GM12891 (cell line): ENCODE results near the gene OPRM1.

Experiments
- DNase-seq: peaks from one replicate; pipeline ENCODE4 v3.0.0; 2011; ENCODE audit warnings: low spot score; ENCODE audit not compliant: insufficient read length
- FAIRE-seq: peaks from 2 replicates; lab custom pipeline; 2011; peaks lifted over from hg19 to GRCh38; lab: Jason Lieb, UNC
- PAX5 ChIP-seq: IDR thresholded peaks from 2 replicates; pipeline ENCODE4 v1.6.1; 2011; ENCODE audit warnings: low read length, moderate library complexity, mild to moderate bottlenecking; ENCODE audit not compliant: insufficient read depth, severe bottlenecking
- POLR2A ChIP-seq: IDR thresholded peaks from 2 replicates; pipeline ENCODE4 v1.6.1; 2011; ENCODE audit warnings: low read depth, low read length, control low read depth
- POLR2AphosphoS5 ChIP-seq: IDR thresholded peaks from 2 replicates; pipeline ENCODE4 v1.6.1; 2011; ENCODE audit warnings: low read depth, low read length, control low read depth
- POU2F2 ChIP-seq: IDR thresholded peaks from 2 replicates; pipeline ENCODE4 v1.6.1; 2011; ENCODE audit warnings: low read depth, mild to moderate bottlenecking, control low read depth, low read length, moderate library complexity
- SPI1 ChIP-seq: IDR thresholded peaks from 2 replicates; pipeline ENCODE4 v1.6.1; 2011; ENCODE audit warnings: low read depth, low read length, control low read depth
- TAF1 ChIP-seq: IDR thresholded peaks from 2 replicates; pipeline ENCODE4 v1.6.1; 2011; ENCODE audit warnings: low read depth, low read length, control low read depth

OPRM1 gene

GRCh38 chr6:154080461-154081189, 41.6 kb downstream of the OPRM1 start:
- FAIRE-seq, result no peak
- DNase-seq, result no peak
- TF ChIP-seq POLR2AphosphoS5, result no peak
- TF ChIP-seq SPI1, result no peak
- TF ChIP-seq POLR2A, result no peak
- no peak for TF ChIP-seq POU2F2
- no peak for TF ChIP-seq TAF1
- TF ChIP-seq PAX5, result no peak

DNA sequence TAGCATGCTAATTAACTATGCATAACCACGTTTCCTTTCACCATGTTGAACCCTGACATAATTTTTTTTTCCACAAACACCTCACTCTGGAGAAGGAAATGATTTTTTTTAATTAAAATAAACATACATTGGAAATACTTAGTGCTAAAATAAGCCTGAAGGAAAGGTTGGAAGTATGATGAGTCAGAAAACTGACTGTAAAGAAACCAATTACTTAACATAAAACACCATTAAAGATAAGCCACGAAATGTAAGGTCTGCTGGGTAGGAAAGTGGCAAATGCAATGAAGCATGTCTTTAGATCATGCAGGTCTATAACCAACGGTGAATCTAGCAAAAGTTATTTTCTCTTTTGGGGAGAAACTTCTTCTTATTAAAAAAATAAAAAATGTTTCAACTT, 47.5 kb downstream of the OPRM1 start:
- no peak for TF ChIP-seq PAX5
- TF ChIP-seq POU2F2, result no peak
- no peak for TF ChIP-seq TAF1
- DNase-seq (no peak), FAIRE-seq (no peak)

GRCh38 chr6:154092326-154092962, 53.4 kb downstream of the OPRM1 start:
- FAIRE-seq, result no peak
- no peak for DNase-seq
- TF ChIP-seq TAF1 (no peak), POLR2AphosphoS5 (no peak), SPI1 (no peak), PAX5 (no peak), POLR2A (no peak), POU2F2 (no peak)

GRCh38 chr6:154093231-154094044, 54.4 kb downstream of the OPRM1 start:
- FAIRE-seq (no peak), DNase-seq (no peak)
- TF ChIP-seq POU2F2, result no peak
- no peak for TF ChIP-seq POLR2A
- TF ChIP-seq POLR2AphosphoS5, result no peak
- no peak for TF ChIP-seq PAX5
- TF ChIP-seq SPI1, result no peak
- no peak for TF ChIP-seq TAF1

DNA sequence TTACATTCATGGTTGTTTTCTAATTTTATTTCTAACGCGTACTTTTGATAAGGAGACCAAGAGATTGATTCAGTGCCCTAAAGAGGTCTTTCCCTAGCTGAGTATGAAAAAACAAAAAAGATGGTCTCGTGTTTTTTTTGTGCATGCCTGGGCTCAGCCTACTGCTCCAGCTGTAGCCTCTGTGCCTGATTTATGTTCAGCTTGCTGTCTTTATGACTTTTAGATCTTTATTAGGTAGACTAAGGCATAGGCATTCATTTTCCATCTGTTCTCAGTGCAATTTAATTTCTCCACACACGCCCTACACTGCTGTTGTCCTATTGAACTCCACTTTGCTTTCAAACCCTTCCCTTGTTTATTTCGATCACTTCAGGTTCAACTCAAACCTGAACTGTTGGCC, 56.5 kb downstream of the OPRM1 start:
- no peak for FAIRE-seq
- no peak for DNase-seq
- TF ChIP-seq POLR2AphosphoS5 (no peak), TAF1 (no peak), SPI1 (no peak), POLR2A (no peak), PAX5 (no peak), POU2F2 (no peak)

GRCh38 chr6:154096316-154096715, 57.3 kb downstream of the OPRM1 start:
- no peak for FAIRE-seq
- no peak for DNase-seq
- TF ChIP-seq POLR2AphosphoS5, result no peak
- no peak for TF ChIP-seq POLR2A
- no peak for TF ChIP-seq POU2F2
- TF ChIP-seq TAF1, result no peak
- TF ChIP-seq SPI1, result no peak
- TF ChIP-seq PAX5, result no peak

DNA sequence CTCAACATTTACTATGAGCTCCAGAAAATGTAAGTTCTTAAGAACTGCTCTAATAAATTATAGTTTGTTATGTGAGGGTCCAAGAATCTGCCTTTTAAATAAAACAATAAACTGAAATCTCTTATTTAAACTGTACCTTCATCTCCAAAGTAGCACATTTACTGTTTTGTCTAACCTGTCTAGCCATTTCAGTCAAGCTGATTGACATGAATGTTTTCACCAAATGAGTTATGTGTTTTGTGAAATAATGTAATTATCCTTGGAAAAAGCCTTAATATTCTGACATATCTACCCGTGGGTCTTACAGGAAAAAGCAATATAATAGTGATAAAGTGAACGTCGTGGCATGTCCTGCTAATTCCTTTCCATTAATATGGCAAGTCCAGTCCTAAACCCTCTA, 57.8 kb downstream of the OPRM1 start:
- TF ChIP-seq TAF1 (no peak), POLR2A (no peak), SPI1 (no peak), POLR2AphosphoS5 (no peak), PAX5 (no peak), POU2F2 (no peak)
- DNase-seq (no peak), FAIRE-seq (no peak)

- no peak for FAIRE-seq
- no peak for TF ChIP-seq PAX5
- TF ChIP-seq POLR2A, result no peak
- TF ChIP-seq POLR2AphosphoS5, result no peak
- no peak for TF ChIP-seq SPI1
- TF ChIP-seq POU2F2, result no peak
- no peak for TF ChIP-seq TAF1
- DNase-seq, result no peak
These were observed 60.2 kb downstream of the OPRM1 start for GRCh38 chr6:154099211-154099610.

DNA sequence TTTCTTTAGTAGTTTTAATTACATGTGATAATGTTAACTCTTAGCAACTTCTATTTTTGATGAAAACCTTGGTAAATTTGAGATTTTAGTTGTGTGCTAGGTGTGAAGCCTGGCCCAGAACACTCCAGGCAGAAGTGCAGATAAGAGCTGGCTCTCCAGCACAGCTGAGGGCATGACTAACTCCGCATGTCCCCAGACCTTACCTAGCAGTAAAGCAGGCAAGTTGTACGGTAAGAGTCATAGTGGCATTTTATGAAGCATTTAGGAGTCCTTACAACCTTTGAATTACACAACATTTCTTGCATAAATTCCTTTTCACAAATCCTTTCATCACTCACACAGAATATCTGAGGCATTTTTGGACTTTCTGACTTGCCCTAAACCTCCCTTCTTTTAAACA, 67.2 kb downstream of the OPRM1 start:
- TF ChIP-seq POU2F2 (no peak), POLR2AphosphoS5 (no peak)
- DNase-seq (no peak), FAIRE-seq (no peak)

DNA sequence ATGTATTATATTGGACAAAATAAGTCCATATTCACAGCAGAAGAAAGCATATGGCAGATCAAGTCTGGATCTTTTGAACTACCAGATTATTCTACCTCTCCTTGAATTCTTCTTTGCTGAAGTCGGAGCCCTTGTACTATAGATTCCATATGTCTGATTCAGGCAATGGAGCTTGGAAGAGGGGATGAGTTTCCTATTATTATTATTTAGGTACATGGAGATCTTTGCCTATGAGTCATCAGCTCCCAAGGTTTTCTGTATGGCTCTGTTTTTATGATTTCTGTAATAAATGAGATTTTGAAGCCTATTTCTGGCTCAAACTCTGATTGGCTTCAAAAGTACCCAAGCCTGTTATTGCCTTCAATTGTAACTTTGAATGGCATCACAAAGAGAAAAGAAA, 72.0 kb downstream of the OPRM1 start:
- DNase-seq (no peak), FAIRE-seq (no peak)
- TF ChIP-seq PAX5 (no peak), TAF1 (no peak), SPI1 (no peak), POU2F2 (no peak)
